ENCODE data around the gene TSPEAR. TPM values are rescaled to one million over a fixed set of nuclear protein-coding genes. Genes with fewer than 3 reads are reported as not detected.

Gene TSPEAR
- total and polyA plus RNA-seq, 2 of the 13 experiments (the other 11 are each of a cell fraction or from before 2014, with no cell fraction given): 0.07 to 0.32 TPM

- Histone ChIP-seq H3K4me2 (ENCODE audit: low read depth, low read length) (no peak overlapping the region), H3K79me2 (ENCODE audit: insufficient read depth, low read length) (no peaks in the 10 kb centered on the region), H3K27me3 (ENCODE audit: control insufficient read depth in 1 of 2, insufficient read depth in 2 of 2, low read length in 2 of 2) (peaks cover 3 to 13% of the 10 kb centered on the region in 2 experiments; a peak in 2 of 5 replicates), H3K27ac (ENCODE audit: extremely low read length, insufficient read depth, low read length) (no peak overlapping the region), H3K9me3 (ENCODE audit: low read length) (peaks cover 4% of the 10 kb centered on the region; the same call in 1 of the 2 replicates), H4K20me1 (ENCODE audit: insufficient read depth, low read length) (no peaks in the 10 kb centered on the region), H3K4me1 (ENCODE audit: insufficient read depth, low read length) (peaks cover 9% of the 10 kb centered on the region; the same call in 1 of the 2 replicates), H3K36me3 (replicated peaks in 1 of 2; ENCODE audit: control insufficient read depth in 1 of 2, insufficient read depth in 2 of 2, low read length in 2 of 2) (no peaks in the 10 kb centered on the region), H3K9ac (ENCODE audit: insufficient read depth, low read depth, low read length) (no peak overlapping the region), H2AFZ (ENCODE audit: low read length) (no peak overlapping the region), H3K4me3 (replicated peaks in 1 of 3; ENCODE audit: insufficient read depth in 1 of 3, low read depth in 2 of 3, low read length in 3 of 3) (no peak overlapping the region)
- in situ Hi-C loops (cut with HindIII; ENCODE audit: extremely low pct_ligation_motif_present, low pct_unique_long_range_greater_than_20kb): no loop called here
- intact Hi-C loops (cut with micrococcal nuclease; ENCODE audit: unreplicated experiment): no loop called here
- ChIA-PET POLR2A (no interaction called here), CTCF (ENCODE audit: low intra/inter-chr PET ratio, low total read pairs) (no interaction called here)
- no peak for ATAC-seq
- no peak for DNase-seq (ENCODE audit: low spot score)
- TF ChIP-seq ZBTB42 (CRISPR knock-in tag; IDR thresholded peaks at IDR 0.05) (no peak), LBX2 (CRISPR knock-in tag; IDR thresholded peaks at IDR 0.05; ENCODE audit: borderline replicate concordance) (no peak)
- TF ChIP-seq, protein P1, sequence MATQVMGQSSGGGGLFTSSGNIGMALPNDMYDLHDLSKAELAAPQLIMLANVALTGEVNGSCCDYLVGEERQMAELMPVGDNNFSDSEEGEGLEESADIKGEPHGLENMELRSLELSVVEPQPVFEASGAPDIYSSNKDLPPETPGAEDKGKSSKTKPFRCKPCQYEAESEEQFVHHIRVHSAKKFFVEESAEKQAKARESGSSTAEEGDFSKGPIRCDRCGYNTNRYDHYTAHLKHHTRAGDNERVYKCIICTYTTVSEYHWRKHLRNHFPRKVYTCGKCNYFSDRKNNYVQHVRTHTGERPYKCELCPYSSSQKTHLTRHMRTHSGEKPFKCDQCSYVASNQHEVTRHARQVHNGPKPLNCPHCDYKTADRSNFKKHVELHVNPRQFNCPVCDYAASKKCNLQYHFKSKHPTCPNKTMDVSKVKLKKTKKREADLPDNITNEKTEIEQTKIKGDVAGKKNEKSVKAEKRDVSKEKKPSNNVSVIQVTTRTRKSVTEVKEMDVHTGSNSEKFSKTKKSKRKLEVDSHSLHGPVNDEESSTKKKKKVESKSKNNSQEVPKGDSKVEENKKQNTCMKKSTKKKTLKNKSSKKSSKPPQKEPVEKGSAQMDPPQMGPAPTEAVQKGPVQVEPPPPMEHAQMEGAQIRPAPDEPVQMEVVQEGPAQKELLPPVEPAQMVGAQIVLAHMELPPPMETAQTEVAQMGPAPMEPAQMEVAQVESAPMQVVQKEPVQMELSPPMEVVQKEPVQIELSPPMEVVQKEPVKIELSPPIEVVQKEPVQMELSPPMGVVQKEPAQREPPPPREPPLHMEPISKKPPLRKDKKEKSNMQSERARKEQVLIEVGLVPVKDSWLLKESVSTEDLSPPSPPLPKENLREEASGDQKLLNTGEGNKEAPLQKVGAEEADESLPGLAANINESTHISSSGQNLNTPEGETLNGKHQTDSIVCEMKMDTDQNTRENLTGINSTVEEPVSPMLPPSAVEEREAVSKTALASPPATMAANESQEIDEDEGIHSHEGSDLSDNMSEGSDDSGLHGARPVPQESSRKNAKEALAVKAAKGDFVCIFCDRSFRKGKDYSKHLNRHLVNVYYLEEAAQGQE (IDR thresholded peaks at IDR 0.05; ENCODE audit: borderline replicate concordance in 1 of 2, low read depth in 1 of 2, low read length in 2 of 2): no peak
- BruUV-seq (replicated peaks): no TSS peak
- 0% methylated on average over 1 of the region's 1 CpG for WGBS (ENCODE audit: low lambda C conversion rate)
- FAIRE-seq: no peak
Measured at GRCh38 chr21:44656868-44657267, 54.5 kb downstream of the TSPEAR start.
